HG02943 (cell line): Measurements from ENCODE around the gene ELANE.
"Not testable (repeated sequence)": the region's sequence is repeated elsewhere in the genome, so short reads cannot be mapped to it uniquely, and the experiment has no call there.

Experiments used
- ATAC-seq: cut with Tn5 transposase; IDR thresholded peaks from one replicate; pipeline ENCODE4 v1.9.1; 2021; ENCODE audit warnings: mild to moderate bottlenecking, low read depth, moderate library complexity; ENCODE audit not compliant: unreplicated experiment

ELANE gene

GRCh38 chr19:875265-875879, 23.3 kb downstream of the ELANE start:
- ATAC-seq: no peak

- ATAC-seq: no peak
Observed at GRCh38 chr19:876089-876488, 24.0 kb downstream of the ELANE start.

- no peak for ATAC-seq
Observed at GRCh38 chr19:876780-877314, 24.7 kb downstream of the ELANE start.

GRCh38 chr19:877992-878660, 26.0 kb downstream of the ELANE start:
- not testable (repeated sequence) for ATAC-seq

GRCh38 chr19:878751-879561, 26.9 kb downstream of the ELANE start:
- ATAC-seq: not testable (repeated sequence)

- no peak for ATAC-seq
Observed at GRCh38 chr19:879711-880438, 27.8 kb downstream of the ELANE start.

GRCh38 chr19:881385-882071, 29.4 kb downstream of the ELANE start:
- no peak for ATAC-seq

GRCh38 chr19:882871-883497, 30.9 kb downstream of the ELANE start:
- no peak for ATAC-seq

- ATAC-seq: no peak
Observed at GRCh38 chr19:883661-884211, 31.6 kb downstream of the ELANE start.

- ATAC-seq: no peak
Observed at GRCh38 chr19:884420-885211, 32.5 kb downstream of the ELANE start.

- ATAC-seq: no peak
Observed at GRCh38 chr19:885536-886224, 33.6 kb downstream of the ELANE start.

GRCh38 chr19:887072-887471, 35.0 kb downstream of the ELANE start:
- no peak for ATAC-seq

- ATAC-seq: no peak
Observed at GRCh38 chr19:887599-887998, 35.5 kb downstream of the ELANE start.

GRCh38 chr19:888581-889385, 36.7 kb downstream of the ELANE start:
- no peak for ATAC-seq

- ATAC-seq: no peak
Observed at GRCh38 chr19:889662-890295, 37.7 kb downstream of the ELANE start.

- no peak for ATAC-seq
Observed at GRCh38 chr19:890831-891230, 38.7 kb downstream of the ELANE start.
